Panc1 (cell line): Measurements from ENCODE around the gene JKAMP.

Experiments
- POLR2AphosphoS5 ChIP-seq: IDR thresholded peaks from 2 replicates; pipeline ENCODE4 v1.6.1; 2012; ENCODE audit warnings: mild to moderate bottlenecking, low read depth, low read length, moderate library complexity
- SIN3A ChIP-seq: IDR thresholded peaks from 2 replicates; pipeline ENCODE4 v1.6.1; 2012; ENCODE audit warnings: low read depth, mild to moderate bottlenecking, low read length, moderate library complexity, borderline replicate concordance; ENCODE audit not compliant: insufficient read depth
- TCF7L2 ChIP-seq: IDR thresholded peaks from 2 replicates; pipeline ENCODE4 v1.6.1; 2011; ENCODE audit warnings: mild to moderate bottlenecking, low read depth, low read length, inconsistent platforms
- TF ChIP-seq, protein P1 (sequence below): fragments of 450-650 bp; IDR thresholded peaks from 2 replicates; pipeline ENCODE4 v1.5.1; 2017; ENCODE audit warnings: mild to moderate bottlenecking
- TF ChIP-seq, protein P2 (sequence below), 2 experiments: IDR thresholded peaks; 2 replicates each; pipeline ENCODE4 v1.6.1; 2011 to 2012; ENCODE audit warnings: low read depth in 2 of 2, control low read depth in 1 of 2, low read length in 1 of 2, mild to moderate bottlenecking in 1 of 2, moderate library complexity in 1 of 2; ENCODE audit not compliant: insufficient read depth in 1 of 2

DNA sequence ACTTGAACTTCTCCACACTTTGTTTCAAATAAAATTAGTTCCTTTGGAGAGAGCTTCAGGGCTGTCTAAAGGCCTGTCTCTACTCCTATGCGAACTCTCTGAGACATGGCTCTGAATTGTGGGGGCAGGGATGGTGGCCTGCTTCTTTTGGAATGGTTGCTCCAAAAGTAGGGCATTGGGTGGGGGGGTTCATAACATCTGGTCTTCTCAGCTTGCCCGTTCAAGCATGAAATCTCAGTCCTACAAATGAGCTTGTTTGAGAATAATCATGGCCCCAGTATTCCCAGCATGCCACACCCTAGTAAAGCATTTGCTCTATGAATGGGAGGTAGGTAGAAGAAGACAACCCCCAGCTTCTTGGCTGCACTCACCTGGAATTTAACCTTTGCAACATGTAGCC lies 25.8 kb upstream of the JKAMP start:
- TF ChIP-seq, protein P1, sequence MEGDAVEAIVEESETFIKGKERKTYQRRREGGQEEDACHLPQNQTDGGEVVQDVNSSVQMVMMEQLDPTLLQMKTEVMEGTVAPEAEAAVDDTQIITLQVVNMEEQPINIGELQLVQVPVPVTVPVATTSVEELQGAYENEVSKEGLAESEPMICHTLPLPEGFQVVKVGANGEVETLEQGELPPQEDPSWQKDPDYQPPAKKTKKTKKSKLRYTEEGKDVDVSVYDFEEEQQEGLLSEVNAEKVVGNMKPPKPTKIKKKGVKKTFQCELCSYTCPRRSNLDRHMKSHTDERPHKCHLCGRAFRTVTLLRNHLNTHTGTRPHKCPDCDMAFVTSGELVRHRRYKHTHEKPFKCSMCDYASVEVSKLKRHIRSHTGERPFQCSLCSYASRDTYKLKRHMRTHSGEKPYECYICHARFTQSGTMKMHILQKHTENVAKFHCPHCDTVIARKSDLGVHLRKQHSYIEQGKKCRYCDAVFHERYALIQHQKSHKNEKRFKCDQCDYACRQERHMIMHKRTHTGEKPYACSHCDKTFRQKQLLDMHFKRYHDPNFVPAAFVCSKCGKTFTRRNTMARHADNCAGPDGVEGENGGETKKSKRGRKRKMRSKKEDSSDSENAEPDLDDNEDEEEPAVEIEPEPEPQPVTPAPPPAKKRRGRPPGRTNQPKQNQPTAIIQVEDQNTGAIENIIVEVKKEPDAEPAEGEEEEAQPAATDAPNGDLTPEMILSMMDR: no peak
- TF ChIP-seq, protein P2, sequence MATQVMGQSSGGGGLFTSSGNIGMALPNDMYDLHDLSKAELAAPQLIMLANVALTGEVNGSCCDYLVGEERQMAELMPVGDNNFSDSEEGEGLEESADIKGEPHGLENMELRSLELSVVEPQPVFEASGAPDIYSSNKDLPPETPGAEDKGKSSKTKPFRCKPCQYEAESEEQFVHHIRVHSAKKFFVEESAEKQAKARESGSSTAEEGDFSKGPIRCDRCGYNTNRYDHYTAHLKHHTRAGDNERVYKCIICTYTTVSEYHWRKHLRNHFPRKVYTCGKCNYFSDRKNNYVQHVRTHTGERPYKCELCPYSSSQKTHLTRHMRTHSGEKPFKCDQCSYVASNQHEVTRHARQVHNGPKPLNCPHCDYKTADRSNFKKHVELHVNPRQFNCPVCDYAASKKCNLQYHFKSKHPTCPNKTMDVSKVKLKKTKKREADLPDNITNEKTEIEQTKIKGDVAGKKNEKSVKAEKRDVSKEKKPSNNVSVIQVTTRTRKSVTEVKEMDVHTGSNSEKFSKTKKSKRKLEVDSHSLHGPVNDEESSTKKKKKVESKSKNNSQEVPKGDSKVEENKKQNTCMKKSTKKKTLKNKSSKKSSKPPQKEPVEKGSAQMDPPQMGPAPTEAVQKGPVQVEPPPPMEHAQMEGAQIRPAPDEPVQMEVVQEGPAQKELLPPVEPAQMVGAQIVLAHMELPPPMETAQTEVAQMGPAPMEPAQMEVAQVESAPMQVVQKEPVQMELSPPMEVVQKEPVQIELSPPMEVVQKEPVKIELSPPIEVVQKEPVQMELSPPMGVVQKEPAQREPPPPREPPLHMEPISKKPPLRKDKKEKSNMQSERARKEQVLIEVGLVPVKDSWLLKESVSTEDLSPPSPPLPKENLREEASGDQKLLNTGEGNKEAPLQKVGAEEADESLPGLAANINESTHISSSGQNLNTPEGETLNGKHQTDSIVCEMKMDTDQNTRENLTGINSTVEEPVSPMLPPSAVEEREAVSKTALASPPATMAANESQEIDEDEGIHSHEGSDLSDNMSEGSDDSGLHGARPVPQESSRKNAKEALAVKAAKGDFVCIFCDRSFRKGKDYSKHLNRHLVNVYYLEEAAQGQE (IDR thresholded peaks at IDR 0.05; ENCODE audit: insufficient read depth in 1 of 2, low read depth in 2 of 2, low read length in 1 of 2): no peak
- TF ChIP-seq POLR2AphosphoS5 (no peak), TCF7L2 (no peak), SIN3A (no peak)
